CD4-positive, alpha-beta T cell treated with Interleukin-17A for 4 hours (primary cell): ENCODE measurements around the gene PARP16.

Source experiments
- DNase-seq: peaks from one replicate; pipeline ENCODE4 v3.0.0-alpha.2; 2020; ENCODE audit warnings: mixed read lengths

Gene PARP16

DNA sequence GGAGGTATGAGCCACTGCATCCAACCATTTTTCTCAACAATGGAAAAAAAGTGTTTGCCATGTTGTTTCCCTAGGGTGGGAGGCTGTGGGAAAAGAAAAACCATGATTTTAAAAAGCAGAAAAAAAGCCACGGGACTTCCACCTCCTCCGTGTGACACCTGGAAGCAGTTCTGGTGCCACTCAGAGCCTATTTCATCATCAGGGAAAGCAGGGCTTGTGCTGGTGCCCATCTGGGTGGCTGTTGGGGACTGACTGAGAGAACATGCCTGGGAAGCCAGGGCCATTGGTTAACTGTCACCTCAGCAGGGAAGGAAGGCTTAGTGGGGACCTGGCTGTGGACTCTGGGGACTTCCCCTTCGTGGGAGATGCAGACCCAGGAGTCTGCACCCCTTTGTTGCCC, 25.1 kb upstream of the PARP16 start:
- no peak for DNase-seq

DNA sequence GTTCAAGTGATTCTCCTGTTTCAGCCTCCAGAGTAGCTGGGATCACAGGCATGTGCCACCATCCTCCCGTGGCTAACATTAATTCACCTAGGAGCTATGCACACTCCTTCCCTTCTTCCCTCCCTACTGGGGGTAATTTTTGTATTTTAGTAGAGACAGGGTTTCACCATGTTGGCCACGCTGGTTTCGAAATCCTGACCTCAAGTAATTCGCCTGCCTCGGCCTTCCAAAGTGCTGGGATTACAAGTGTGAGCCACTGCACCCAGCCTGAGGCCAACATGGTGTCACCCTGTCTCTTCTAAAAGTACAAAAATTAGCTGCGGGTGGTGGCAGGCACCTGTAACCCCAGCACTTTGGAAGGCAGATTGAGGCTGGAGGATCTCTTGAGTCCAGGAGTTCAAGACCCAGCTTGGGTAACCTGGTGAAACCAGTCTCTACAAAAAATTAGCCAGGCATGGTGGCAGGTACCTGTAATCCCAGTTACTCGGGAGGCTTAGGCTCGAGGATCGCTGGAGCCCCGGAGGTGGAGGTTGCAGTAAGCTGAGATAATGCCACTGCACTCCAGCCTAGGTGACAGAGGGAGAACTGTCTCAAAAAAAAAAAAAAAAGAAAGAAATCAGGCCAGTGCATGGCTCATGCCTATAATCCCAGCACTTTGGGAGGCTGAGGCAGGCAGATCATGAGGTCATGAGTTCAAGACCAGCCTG, 23.9 kb upstream of the PARP16 start:
- no peak for DNase-seq

- DNase-seq: no peak
Observed at GRCh38 chr15:65309882-65310418, 23.3 kb upstream of the PARP16 start.

DNA sequence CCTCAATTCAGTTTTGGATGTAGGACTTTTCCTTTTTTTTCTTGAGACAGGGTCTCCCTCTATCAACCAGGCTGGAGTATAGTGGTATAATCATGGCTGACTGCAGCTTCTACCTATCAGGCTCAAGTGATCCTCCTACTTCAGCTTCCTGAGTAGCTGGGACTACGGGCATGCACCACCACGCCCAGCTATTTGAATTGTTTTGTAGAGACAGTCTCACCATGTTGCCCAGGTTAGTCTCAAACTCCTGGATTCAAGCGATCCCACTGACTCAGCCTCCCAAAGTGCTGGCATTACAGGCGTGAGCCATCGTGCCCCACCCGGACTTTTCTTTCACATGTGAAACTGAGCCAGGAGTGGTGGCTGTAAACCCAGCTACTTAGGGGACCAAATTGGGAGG, 21.3 kb upstream of the PARP16 start:
- no peak for DNase-seq

- DNase-seq: no peak
Observed at GRCh38 chr15:65306551-65306950, 19.9 kb upstream of the PARP16 start.

GRCh38 chr15:65305776-65306175, 19.1 kb upstream of the PARP16 start:
- no peak for DNase-seq

- DNase-seq: no peak
Observed at GRCh38 chr15:65305150-65305758, 18.6 kb upstream of the PARP16 start.

DNA sequence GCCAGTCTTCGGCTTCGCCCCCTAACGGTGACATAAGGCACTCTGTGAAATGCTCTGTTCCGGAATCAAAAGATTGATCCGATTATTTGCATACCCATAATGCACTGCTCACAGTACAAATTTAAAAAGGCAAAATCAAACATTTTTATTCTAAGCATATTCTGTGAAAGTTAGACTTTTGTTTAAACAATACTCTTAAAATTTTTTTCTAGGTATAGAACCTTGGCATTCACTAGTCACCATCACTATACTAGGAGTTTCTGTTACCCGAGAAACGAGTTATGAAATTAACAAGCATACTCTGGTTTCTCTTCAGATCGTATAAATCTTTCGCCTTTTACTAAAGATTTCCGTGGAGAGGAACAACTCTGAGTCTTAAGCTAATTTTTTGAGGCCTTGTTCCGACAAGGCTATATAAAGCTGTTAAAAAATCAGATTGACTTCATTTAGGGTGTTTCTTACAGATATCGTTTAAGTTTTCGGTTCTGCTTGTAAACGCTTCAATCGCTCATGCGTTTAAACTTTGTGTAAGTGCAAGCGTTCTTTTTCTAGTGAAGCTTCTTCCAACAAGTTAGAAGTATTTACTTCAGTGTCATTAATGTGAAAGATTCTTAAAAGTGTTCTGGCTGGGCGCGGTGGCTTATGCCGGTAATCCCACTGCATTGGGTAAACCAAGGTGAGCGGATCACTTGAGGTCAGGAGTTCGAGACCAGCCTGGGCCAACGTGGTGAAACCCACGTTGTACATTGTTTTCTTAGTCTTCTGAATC, 17.9 kb upstream of the PARP16 start, which contains the start of gene RNU5B-1:
Gene RNU5B-1, plus strand, starts transcription at position 297 of the 769 bp plus-strand sequence.
- peak; percentile 79 for DNase-seq

GRCh38 chr15:65303687-65304380, 17.2 kb upstream of the PARP16 start:
- peak; percentile 35 for DNase-seq

GRCh38 chr15:65302061-65302460, 15.4 kb upstream of the PARP16 start:
- DNase-seq: no peak

- no peak for DNase-seq
Observed at GRCh38 chr15:65300924-65301441, 14.3 kb upstream of the PARP16 start.

DNA sequence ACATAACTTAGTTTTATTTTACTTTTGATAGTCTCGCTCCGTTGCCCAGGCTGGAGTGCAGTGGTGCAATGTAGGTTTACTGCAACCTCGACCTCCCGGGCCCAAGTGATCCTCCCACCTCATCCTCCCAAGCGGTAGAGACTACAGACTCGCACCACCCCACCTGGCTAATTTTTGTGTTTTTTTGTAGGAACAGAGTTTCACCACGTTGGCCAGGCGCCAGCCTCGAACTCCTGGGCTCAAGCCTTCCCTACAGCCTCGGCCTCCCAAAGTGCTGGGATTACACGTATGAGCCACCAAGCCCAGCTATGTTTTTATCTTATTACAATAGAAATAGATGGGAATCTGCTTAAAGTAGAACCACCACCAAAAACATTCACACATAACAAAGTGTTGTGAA, 12.0 kb upstream of the PARP16 start:
- peak; percentile 6 for DNase-seq

DNA sequence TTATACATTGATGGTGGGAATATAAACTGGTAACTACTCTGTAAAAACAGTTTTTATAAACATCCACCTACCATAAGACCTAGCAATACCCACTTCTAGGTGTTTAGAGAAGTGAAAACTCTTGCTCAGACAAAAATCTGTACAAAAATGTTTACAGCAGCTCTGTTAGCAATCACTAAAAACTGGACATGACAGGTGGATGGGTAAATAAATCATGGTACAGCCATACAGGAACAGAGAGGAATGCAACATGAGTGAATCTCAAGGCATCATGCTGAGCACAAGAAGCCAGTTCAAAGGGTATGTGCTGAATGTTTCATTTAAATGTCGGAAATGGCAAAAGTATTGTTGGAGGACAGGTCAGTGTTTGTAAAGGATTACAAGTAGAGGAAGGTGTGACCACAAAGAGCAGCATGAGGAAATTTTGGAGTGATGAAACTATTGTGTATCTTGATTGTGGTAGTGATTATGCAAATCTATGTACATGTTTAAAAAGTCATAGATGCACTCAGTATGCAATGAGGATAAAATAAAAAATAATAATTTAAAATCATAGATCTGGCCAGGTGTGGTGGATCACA, 6.3 kb upstream of the PARP16 start:
- DNase-seq: no peak

- no peak for DNase-seq
Observed at GRCh38 chr15:65290228-65290627, 3.5 kb upstream of the PARP16 start.

GRCh38 chr15:65289261-65289854, 2.7 kb upstream of the PARP16 start:
- DNase-seq: no peak

GRCh38 chr15:65287520-65287855, 805 bp upstream of the PARP16 start:
- DNase-seq: no peak

DNA sequence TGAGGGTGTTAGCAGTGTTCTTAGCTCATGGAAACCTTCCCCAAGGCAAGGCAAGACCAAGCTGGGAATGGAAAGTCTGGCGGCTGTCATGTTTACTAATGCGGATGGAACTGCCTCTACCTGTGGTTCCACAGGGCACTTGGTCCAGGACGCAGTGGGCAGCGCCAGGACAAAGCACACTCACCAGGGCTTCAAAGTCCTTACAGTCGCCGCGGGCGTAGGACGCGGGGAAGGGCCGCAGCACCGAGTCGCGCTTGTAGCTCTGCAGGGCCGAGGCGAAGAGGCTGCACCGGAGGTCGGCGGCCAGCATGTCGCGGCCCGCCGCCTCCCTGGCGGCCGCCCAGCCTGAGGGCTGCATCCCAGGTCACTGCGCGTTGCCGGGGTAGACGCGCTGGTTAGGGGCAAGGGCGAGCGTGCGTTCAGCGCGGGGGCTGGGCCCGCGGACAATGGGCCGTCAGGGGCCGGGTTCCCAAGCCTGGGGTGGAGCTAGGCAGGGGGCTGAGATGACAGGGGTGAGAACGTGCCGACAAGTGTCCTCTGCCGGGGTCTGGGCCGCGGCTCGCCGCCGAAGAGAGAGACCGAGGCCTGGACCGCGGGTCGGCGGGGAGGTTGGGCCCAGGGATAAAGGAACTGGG, 497 bp downstream of the PARP16 start:
- DNase-seq: peak; percentile 29

- no peak for DNase-seq
Observed at GRCh38 chr15:65285291-65286068, 1.2 kb downstream of the PARP16 start.

DNA sequence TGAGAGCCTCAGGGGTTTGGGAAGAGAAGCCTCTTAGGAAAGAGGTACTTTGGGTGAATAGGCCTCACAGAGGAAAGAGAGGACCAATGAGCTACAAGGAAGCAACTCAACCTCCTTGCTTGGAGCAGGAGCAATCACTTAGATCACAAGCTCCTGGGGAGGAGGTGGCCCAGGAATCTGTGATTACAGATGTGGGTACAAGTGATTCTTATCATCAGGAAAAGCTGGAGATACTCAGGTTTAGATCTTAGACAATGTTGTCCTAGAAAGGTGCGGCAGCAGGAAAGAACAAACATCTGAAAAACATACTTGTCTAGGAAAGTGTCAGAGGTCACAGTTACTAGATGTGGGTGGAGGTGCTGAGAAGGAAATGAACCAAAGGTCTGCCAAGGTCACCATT, 8.2 kb downstream of the PARP16 start:
- DNase-seq: no peak

DNA sequence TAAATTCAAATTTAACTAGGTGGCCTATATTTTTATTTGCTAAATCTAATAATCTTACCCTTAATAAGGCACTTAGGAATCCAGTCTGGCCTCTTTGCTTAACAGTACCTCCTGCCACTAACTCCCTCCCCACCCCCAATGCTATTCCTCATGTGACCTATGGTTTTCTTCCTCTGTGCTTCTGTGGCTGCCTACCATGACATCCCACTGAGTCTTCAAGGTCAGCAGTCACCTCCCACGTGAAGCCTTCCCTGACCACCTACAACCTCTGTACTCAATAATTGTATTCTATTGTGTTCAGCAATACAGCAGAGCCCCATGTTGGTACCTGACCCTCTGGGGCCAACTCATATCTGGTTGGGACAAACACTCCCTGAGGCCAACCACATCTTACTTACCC, 9.7 kb downstream of the PARP16 start:
- no peak for DNase-seq

- DNase-seq: no peak
Observed at GRCh38 chr15:65275728-65276126, 11.0 kb downstream of the PARP16 start.
